HG03354 (cell line): ENCODE results near the gene TRIM41.
A peak's percentile ranks its signal among the peaks of the same experiment; 100 is the strongest.
"Not testable (repeated sequence)": the region's sequence is repeated elsewhere in the genome, so short reads cannot be mapped to it uniquely, and the experiment has no call there.

Experiments
- ATAC-seq: cut with Tn5 transposase; IDR thresholded peaks from one replicate; pipeline ENCODE4 v1.9.1; 2021; ENCODE audit warnings: mild to moderate bottlenecking; ENCODE audit not compliant: unreplicated experiment, poor library complexity, severe bottlenecking

TRIM41 gene

GRCh38 chr5:181207214-181207959 is 15.7 kb upstream of the TRIM41 start:
- peak; percentile 39 for ATAC-seq

GRCh38 chr5:181207960-181208253 is 15.2 kb upstream of the TRIM41 start:
- no peak for ATAC-seq

- ATAC-seq: not testable (repeated sequence)
Measured at GRCh38 chr5:181209006-181209405, 14.1 kb upstream of the TRIM41 start.

- ATAC-seq: not testable (repeated sequence)
Measured at GRCh38 chr5:181210148-181210547, 12.9 kb upstream of the TRIM41 start.

GRCh38 chr5:181210698-181211097 is 12.4 kb upstream of the TRIM41 start:
- not testable (repeated sequence) for ATAC-seq

- no peak for ATAC-seq
Measured at GRCh38 chr5:181211208-181211607, 11.9 kb upstream of the TRIM41 start.

- ATAC-seq: no peak
Measured at GRCh38 chr5:181212080-181212479, 11.0 kb upstream of the TRIM41 start.

- ATAC-seq: no peak
Measured at GRCh38 chr5:181212934-181213333, 10.1 kb upstream of the TRIM41 start.

- not testable (repeated sequence) for ATAC-seq
Measured at GRCh38 chr5:181214249-181214648, 8.8 kb upstream of the TRIM41 start.

GRCh38 chr5:181215997-181216989 is 6.8 kb upstream of the TRIM41 start:
- no peak for ATAC-seq

GRCh38 chr5:181217111-181217802 is 5.8 kb upstream of the TRIM41 start:
- ATAC-seq: peak; percentile 25

- ATAC-seq: peak; percentile 9
Measured at GRCh38 chr5:181217803-181218062, 5.3 kb upstream of the TRIM41 start.

- ATAC-seq: no peak
Measured at GRCh38 chr5:181218795-181219124, 4.3 kb upstream of the TRIM41 start.

- ATAC-seq: no peak
Measured at GRCh38 chr5:181219262-181220177, 3.6 kb upstream of the TRIM41 start.

- ATAC-seq: no peak
Measured at GRCh38 chr5:181220178-181220515, 2.9 kb upstream of the TRIM41 start.

GRCh38 chr5:181221105-181221791 is 1.8 kb upstream of the TRIM41 start:
- no peak for ATAC-seq

GRCh38 chr5:181221792-181222629 is 1.1 kb upstream of the TRIM41 start:
- ATAC-seq: peak; percentile 29

- ATAC-seq: peak; percentile 8
Measured at GRCh38 chr5:181222630-181223057, 437 bp upstream of the TRIM41 start.
